Kidney capillary endothelial cell (primary cell): Measurements from ENCODE around the gene BUD23.

Source experiments
- DNase-seq: peaks from one replicate; pipeline ENCODE4 v3.0.0-alpha.2; 2018; ENCODE audit warnings: low spot score

BUD23 gene

GRCh38 chr7:73742753-73743641, 59.6 kb downstream of the BUD23 start:
- DNase-seq, result no peak

- DNase-seq, result no peak
Observed at GRCh38 chr7:73746378-73746777, 63.0 kb downstream of the BUD23 start.
